Measurements from ENCODE around the gene GCAT. TPM values are rescaled to one million over a fixed set of nuclear protein-coding genes. Genes with fewer than 3 reads are reported as not detected.

GCAT gene
- total and polyA plus RNA-seq, 9 of the 15 experiments (the other 6 are each of a cell fraction or from before 2014, with no cell fraction given), result 1.9 to 69.9 (median 26.4) TPM

GRCh38 chr22:37762389-37762836, 45.3 kb upstream of the GCAT start (continued):
- peak; percentile 48; the same call in 1 of the 2 replicates for TF ChIP-seq TCF3 (CRISPR knock-in tag; IDR thresholded peaks at IDR 0.05)
- no peak for TF ChIP-seq ZNF217 (CRISPR knock-in tag; IDR thresholded peaks at IDR 0.05)
- TF ChIP-seq ZNF146 (CRISPR knock-in tag; IDR thresholded peaks at IDR 0.05; ENCODE audit: unreplicated experiment), result no peak
- TF ChIP-seq ARID2 (IDR thresholded peaks at IDR 0.05), result no peak
- peak; percentile 79; the same call in 1 of the 2 replicates for TF ChIP-seq SMARCE1 (IDR thresholded peaks at IDR 0.05)
- peak; percentile 82 for TF ChIP-seq JUND (IDR thresholded peaks at IDR 0.05; ENCODE audit: borderline replicate concordance, low read depth, low read length)
- TF ChIP-seq JUND (tag; IDR thresholded peaks at IDR 0.05; ENCODE audit: borderline replicate concordance, low read depth, low read length), result peak; percentile 63; the same call in 1 of the 3 replicates
- no peak for TF ChIP-seq TCF7L2 (IDR thresholded peaks at IDR 0.05; ENCODE audit: low read depth, low read length)
- no peak for TF ChIP-seq FOXJ2 (tag; IDR thresholded peaks at IDR 0.05)
- no peak for TF ChIP-seq MGA (IDR thresholded peaks at IDR 0.05)
- TF ChIP-seq SIN3A (IDR thresholded peaks at IDR 0.05; ENCODE audit: borderline replicate concordance in 2 of 2, control insufficient read depth in 1 of 2, low read depth in 2 of 2, low read length in 2 of 2), result 0 out of 4 replicates have a peak, but pooled peaks of 1 of the 2 experiments have one; percentile 47
- TF ChIP-seq ARID1B (IDR thresholded peaks at IDR 0.05), result peak; percentile 82
- no peak for TF ChIP-seq RNF2 (IDR thresholded peaks at IDR 0.05)
- TF ChIP-seq ZNF184 (CRISPR knock-in tag; IDR thresholded peaks at IDR 0.05), result no peak
- TF ChIP-seq, protein P1, sequence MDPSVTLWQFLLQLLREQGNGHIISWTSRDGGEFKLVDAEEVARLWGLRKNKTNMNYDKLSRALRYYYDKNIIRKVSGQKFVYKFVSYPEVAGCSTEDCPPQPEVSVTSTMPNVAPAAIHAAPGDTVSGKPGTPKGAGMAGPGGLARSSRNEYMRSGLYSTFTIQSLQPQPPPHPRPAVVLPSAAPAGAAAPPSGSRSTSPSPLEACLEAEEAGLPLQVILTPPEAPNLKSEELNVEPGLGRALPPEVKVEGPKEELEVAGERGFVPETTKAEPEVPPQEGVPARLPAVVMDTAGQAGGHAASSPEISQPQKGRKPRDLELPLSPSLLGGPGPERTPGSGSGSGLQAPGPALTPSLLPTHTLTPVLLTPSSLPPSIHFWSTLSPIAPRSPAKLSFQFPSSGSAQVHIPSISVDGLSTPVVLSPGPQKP (CRISPR knock-in tag; IDR thresholded peaks at IDR 0.05), result no peak
- TF ChIP-seq ZNF133 (CRISPR knock-in tag; IDR thresholded peaks at IDR 0.05), result no peak
- TF ChIP-seq MTA1 (IDR thresholded peaks at IDR 0.05; ENCODE audit: borderline replicate concordance), result 0 out of 2 replicates have a peak, but pooled peaks have one; percentile 19
- TF ChIP-seq NFE2L1 (tag; IDR thresholded peaks at IDR 0.05; ENCODE audit: borderline replicate concordance, low read depth), result peak; percentile 61; the same call in 1 of the 2 replicates
